ENCODE measurements around the gene CSF3R.

GRCh38 chr1:36487906-36488305 is 5.2 kb upstream of the CSF3R start:
- TF ChIP-seq POLR2A (IDR thresholded peaks at IDR 0.05; ENCODE audit: low read depth, low read length) (no peak), SPI1 (IDR thresholded peaks at IDR 0.05; ENCODE audit: low read depth, low read length) (no peak), POU2F2 (IDR thresholded peaks at IDR 0.05; ENCODE audit: low read depth, low read length) (no peak), TAF1 (IDR thresholded peaks at IDR 0.05; ENCODE audit: low read depth, low read length) (no peak), POLR2AphosphoS5 (IDR thresholded peaks at IDR 0.05; ENCODE audit: low read depth, low read length) (no peak), PAX5 (IDR thresholded peaks at IDR 0.05; ENCODE audit: insufficient read depth, low read length, severe bottlenecking) (no peak)
